Heart left ventricle (tissue), 16 donors: ENCODE measurements around the gene OPCML. TPM values are rescaled to one million over a fixed set of nuclear protein-coding genes. Genes with fewer than 3 reads are reported as not detected.

ENCODE experiments used
- ATAC-seq, 4 donors: fragments of 200-7000 bp; cut with Tn5 transposase; one replicate each; pipeline ENCODE4 v1.9.1; 2020 to 2022; ENCODE audit warnings: moderate library complexity in 4 of 4, mild to moderate bottlenecking in 3 of 4, moderate number of reproducible peaks in 1 of 4
- DNase-seq, 5 donors: peaks; one replicate each; pipeline ENCODE4 v3.0.0-alpha.2; 2020
- H3K27ac ChIP-seq, 12 donors: fragments of 200-600 bp; sonication (generic) in 4 of 12; one replicate each; pipeline versions ENCODE4 v1.5.0 to v1.8.0; 2016 to 2022; ENCODE audit warnings: mild to moderate bottlenecking in 2 of 12
- H3K27me3 ChIP-seq, 9 donors: fragments of 200-600 bp; sonication (generic) in 2 of 9; one replicate each; pipeline versions ENCODE4 v1.5.1 to v1.8.0; 2016 to 2022; ENCODE audit warnings: mild to moderate bottlenecking in 3 of 9
- H3K36me3 ChIP-seq, 9 donors: fragments of 200-600 bp; sonication (generic) in 2 of 9; one replicate each; pipeline versions ENCODE4 v1.5.0 to v1.8.0; 2018 to 2022; ENCODE audit warnings: mild to moderate bottlenecking in 2 of 9
- H3K4me1 ChIP-seq, 12 donors: fragments of 200-600 bp; sonication (generic) in 4 of 12; one replicate each; pipeline versions ENCODE4 v1.5.0 to v1.8.0; 2016 to 2022; ENCODE audit warnings: mild to moderate bottlenecking in 3 of 12
- H3K4me3 ChIP-seq, 12 donors: fragments of 200-600 bp; sonication (generic) in 4 of 12; one replicate each; pipeline versions ENCODE4 v1.5.0 to v1.8.0; 2017 to 2022; ENCODE audit warnings: mild to moderate bottlenecking in 9 of 12, moderate library complexity in 4 of 12
- H3K9me3 ChIP-seq, 12 donors: fragments of 200-600 bp; sonication (generic) in 4 of 12; one replicate each; pipeline versions ENCODE4 v1.5.0 to v1.8.0; 2016 to 2022; ENCODE audit warnings: mild to moderate bottlenecking in 1 of 12
- POLR2A ChIP-seq, 2 donors: fragments of 450-650 bp; IDR thresholded peaks; one replicate each; pipeline ENCODE4 v1.6.1; 2017; ENCODE audit warnings: antibody characterized with exemption in 2 of 2, mild to moderate bottlenecking in 2 of 2, moderate library complexity in 2 of 2
- WGBS, 4 donors: extraction: QIAGEN DNeasy Blood & Tissue Kit in 2 of 4; methylation state at CpG; one replicate each; pipeline versions ENCODE4 v1.1.5 to v1.1.7; 2013 to 2018; 5-methylcytosine and 5-hydroxymethylcytosine counted together
- intact Hi-C, 10 donors: fragments of 100-400 bp; cut with DNase I; formaldehyde crosslinking; loops; one replicate each; pipeline versions ENCODE4 v1.11.1 to v1.14.2; 2022
- polyA plus RNA-seq, 2 donors: library from polyadenylated mRNA; stranded (reverse); fragments of 200-250 nt; gene quantifications; one replicate each; pipeline ENCODE4 v1.2.3, GENCODE V29; 2013
- total RNA-seq, 9 donors: library from RNA; depleted of rRNA in 2 of 9; stranded (reverse); fragments of >200 nt in 2 of 9; fragmentation: NEBNext Ultra II Directional in 3 of 9; extraction: Animal tissue kit (Norgen Biotek cat#: 25700) in 3 of 9; gene quantifications; one replicate each; pipeline versions ENCODE4 v1.1.0 to v1.2.4, GENCODE V29; 2016 to 2023
- TF ChIP-seq, protein P1 (sequence below), 12 donors: fragments of 200-600 bp; sonication (generic) in 4 of 12; IDR thresholded peaks; one replicate each; pipeline versions ENCODE4 v1.5.0 to v1.8.0; 2018 to 2022; ENCODE audit warnings: antibody characterized with exemption in 12 of 12, mild to moderate bottlenecking in 5 of 12
- donor health status: ischemic (EF 13 %, LVEDD 7.1; RV severe dilation, severe dysfunction).
- donor health status: healthy with polysubstance abuse.
- donor health status: DM: no; HTN: yes; CAD: no.
- donor health status: DM: no; HTN: no; CAD: no.
- donor health status: ischemic (EF 25% LVEDD 6.9; RV normal size, moderate dysfunction).
- donor health status: ischemic (EF 25% LVEDD 5.7; RV mildly dilated, moderate dysfunction).
- donor health status: healthy.
- donor health status: DM: yes; HTN: yes; CAD: no.
- donor health status: ischemic (EF 35%, LVEDD 5.7; RV mildly dilated, moderate dysfunction).
- donor health status: nonischemic (EF 11% LVEDD 7.7; RV severe dilation, severe dysfunction).
- donor health status: DM: yes; HTN: yes; CAD: no.
- donor health status: PGD.
- donor health status: ischemic (EF 29% LVEDD 5.4; RV normal size, mild dysfunction).
- donor health status: nonischemic (EF 23%, LVEDD 6.1; RV moderate dilation, normal function).

OPCML gene
- total and polyA plus RNA-seq, 11 donors: 0.04 to 1.3 (median 0.23) TPM; not detected in 3

DNA sequence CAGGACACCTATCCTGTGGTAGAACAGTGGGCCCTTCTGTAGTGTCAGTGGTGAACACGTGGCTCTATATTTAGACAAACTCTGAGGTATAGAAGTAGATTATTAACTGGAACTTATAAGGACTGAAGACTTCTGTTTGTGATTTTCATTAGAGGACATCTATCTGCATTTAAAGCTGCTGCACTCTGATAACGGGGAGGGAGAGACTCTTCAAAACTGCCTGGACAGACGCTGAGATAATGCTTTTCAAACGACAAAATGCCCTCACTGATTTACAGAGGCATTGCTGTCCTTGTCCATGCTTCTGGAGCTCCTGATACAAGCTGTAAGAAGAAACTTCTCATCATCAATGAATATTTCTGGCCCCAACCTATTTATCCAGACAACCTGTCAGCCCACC lies 425.2 kb downstream of the OPCML start:
- DNase-seq: no peak
- 58 to 74% (median 62%) methylated on average over 4 of the region's 4 CpGs for WGBS, 4 donors
- ATAC-seq: no peak
- Histone ChIP-seq H3K9me3 (no peaks in the 10 kb centered on the region), H3K27me3 (no peaks in the 10 kb centered on the region), H3K4me3 (no peak overlapping the region), H3K27ac (no peak overlapping the region), H3K36me3 (no peaks in the 10 kb centered on the region), H3K4me1 (no peaks in the 10 kb centered on the region)
- no peak for TF ChIP-seq POLR2A (IDR thresholded peaks at IDR 0.05)
- TF ChIP-seq, protein P1, sequence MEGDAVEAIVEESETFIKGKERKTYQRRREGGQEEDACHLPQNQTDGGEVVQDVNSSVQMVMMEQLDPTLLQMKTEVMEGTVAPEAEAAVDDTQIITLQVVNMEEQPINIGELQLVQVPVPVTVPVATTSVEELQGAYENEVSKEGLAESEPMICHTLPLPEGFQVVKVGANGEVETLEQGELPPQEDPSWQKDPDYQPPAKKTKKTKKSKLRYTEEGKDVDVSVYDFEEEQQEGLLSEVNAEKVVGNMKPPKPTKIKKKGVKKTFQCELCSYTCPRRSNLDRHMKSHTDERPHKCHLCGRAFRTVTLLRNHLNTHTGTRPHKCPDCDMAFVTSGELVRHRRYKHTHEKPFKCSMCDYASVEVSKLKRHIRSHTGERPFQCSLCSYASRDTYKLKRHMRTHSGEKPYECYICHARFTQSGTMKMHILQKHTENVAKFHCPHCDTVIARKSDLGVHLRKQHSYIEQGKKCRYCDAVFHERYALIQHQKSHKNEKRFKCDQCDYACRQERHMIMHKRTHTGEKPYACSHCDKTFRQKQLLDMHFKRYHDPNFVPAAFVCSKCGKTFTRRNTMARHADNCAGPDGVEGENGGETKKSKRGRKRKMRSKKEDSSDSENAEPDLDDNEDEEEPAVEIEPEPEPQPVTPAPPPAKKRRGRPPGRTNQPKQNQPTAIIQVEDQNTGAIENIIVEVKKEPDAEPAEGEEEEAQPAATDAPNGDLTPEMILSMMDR (IDR thresholded peaks at IDR 0.05): no peak
- intact Hi-C loops: no loop called here

DNA sequence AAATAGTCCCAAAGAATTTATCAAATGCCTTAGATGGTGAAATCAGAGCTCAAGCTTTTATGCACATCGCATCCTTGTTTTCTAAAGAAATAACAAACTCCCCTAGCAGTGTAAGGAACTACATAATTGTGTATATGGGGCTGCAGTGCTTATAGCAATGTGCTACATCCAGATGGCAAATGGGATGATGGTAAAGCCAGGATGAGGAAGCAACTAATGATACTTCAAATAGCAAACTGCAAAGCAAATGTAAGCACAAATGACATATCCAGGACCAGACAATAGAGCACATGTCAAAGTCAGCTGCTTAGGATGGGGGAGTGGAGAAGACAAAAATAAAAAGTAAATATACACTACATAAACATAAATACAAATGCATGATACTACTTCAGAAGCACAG lies 425.9 kb downstream of the OPCML start:
- Histone ChIP-seq H3K27ac (no peak overlapping the region), H3K4me1 (no peaks in the 10 kb centered on the region), H3K4me3 (no peak overlapping the region), H3K9me3 (no peaks in the 10 kb centered on the region), H3K36me3 (no peaks in the 10 kb centered on the region), H3K27me3 (no peaks in the 10 kb centered on the region)
- DNase-seq (no peak), ATAC-seq (no peak)
- WGBS, 4 donors: 88 to 100% (median 93%) methylated on average over 1 of the region's 1 CpG
- TF ChIP-seq POLR2A (IDR thresholded peaks at IDR 0.05): no peak
- TF ChIP-seq, protein P1 (IDR thresholded peaks at IDR 0.05): no peak
- intact Hi-C loops: no loop called here

DNA sequence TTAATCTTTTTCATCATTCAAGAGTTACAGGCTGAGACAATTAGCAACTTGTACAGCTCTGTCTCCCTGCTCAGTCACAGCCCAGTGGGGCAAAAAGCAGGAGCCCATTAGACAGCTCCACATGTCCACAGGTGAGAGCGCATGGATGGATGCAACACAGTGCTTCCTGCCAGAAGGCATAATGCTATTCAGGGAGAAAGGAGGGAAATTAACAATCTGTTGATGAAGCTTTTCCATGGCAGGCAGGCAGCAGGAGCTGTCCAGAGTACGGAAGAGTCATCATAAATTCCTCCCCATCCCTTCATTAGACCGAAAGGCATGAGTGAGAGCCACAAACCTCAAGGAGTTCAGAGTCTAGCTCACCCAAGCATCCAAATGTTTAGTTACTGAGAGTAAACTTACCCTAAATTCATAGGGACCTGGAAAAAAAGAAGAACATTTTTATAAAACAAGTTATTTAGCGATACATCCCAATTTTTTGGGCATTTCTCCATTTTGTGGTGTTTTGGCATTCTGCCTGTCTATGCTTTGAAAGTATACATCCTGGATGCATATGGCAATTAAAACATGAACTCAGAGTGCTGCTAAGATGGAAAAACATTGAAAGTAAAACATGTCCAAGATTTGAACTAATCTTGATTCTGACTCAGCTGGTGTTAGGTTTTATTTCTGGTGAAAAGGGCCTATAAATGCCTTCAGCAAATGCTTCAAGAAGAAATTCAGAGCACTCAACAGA lies 428.1 kb downstream of the OPCML start:
- DNase-seq: no peak
- Histone ChIP-seq H3K4me3 (no peak overlapping the region), H3K4me1 (no peaks in the 10 kb centered on the region), H3K36me3 (no peaks in the 10 kb centered on the region), H3K27ac (no peak overlapping the region), H3K9me3 (no peaks in the 10 kb centered on the region), H3K27me3 (no peaks in the 10 kb centered on the region)
- WGBS, 4 donors: 81 to 84% (median 82%) methylated on average over 4 of the region's 4 CpGs
- intact Hi-C loops: no loop called here
- no peak for ATAC-seq
- TF ChIP-seq POLR2A (IDR thresholded peaks at IDR 0.05): no peak
- TF ChIP-seq, protein P1 (IDR thresholded peaks at IDR 0.05): no peak

DNA sequence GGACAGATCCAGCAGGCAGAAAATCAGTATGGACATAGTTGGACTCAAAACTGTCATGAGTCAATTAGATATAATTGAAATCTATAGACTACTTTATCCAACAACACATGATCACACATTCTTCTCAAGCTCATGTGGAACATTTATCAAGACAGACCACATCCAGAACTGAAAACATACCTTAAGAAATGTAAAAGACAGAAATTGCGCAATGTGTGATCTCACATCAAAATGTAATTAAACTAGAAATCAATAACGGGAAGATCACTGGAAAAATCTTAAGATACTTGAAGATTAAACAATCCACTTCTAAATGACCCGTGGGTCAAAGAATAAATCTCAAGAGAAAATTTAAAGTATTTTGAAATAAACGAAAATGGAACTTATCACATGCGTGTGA lies 435.3 kb downstream of the OPCML start:
- intact Hi-C loops: no loop called here
- Histone ChIP-seq H3K4me1 (no peaks in the 10 kb centered on the region), H3K4me3 (no peak overlapping the region), H3K27me3 (peaks cover 0 to 3% (median 0%) of the 10 kb centered on the region in 9 donors), H3K36me3 (no peaks in the 10 kb centered on the region), H3K27ac (no peak overlapping the region), H3K9me3 (peaks cover 0 to 8% (median 0%) of the 10 kb centered on the region in 12 donors)
- 85 to 87% (median 87%) methylated on average over 5 of the region's 5 CpGs for WGBS, 4 donors
- TF ChIP-seq, protein P1 (IDR thresholded peaks at IDR 0.05): no peak
- no peak for TF ChIP-seq POLR2A (IDR thresholded peaks at IDR 0.05)
- ATAC-seq (no peak), DNase-seq (no peak)
